Neural cell (in vitro differentiated cells): ENCODE results near the gene TRERF1.

Source experiments
- EP300 ChIP-seq: fragments of 450-650 bp; conservative IDR thresholded peaks from 2 replicates; pipeline ENCODE4 v1.6.1; 2014; ENCODE audit warnings: antibody characterized with exemption, mild to moderate bottlenecking, moderate library complexity; ENCODE audit not compliant: poor library complexity, severe bottlenecking
- POLR2AphosphoS5 ChIP-seq: IDR thresholded peaks from 2 replicates; pipeline ENCODE4 v1.6.1; 2012
- RAD21 ChIP-seq: fragments of 450-650 bp; conservative IDR thresholded peaks from 2 replicates; pipeline ENCODE4 v1.6.1; 2014; ENCODE audit warnings: antibody characterized with exemption, mild to moderate bottlenecking, moderate library complexity
- TAF1 ChIP-seq: IDR thresholded peaks from 2 replicates; pipeline ENCODE4 v1.6.1; 2012; ENCODE audit warnings: low read depth
- TF ChIP-seq, protein P1 (sequence below): fragments of 450-650 bp; IDR thresholded peaks from 2 replicates; pipeline ENCODE4 v1.5.1; 2014; ENCODE audit warnings: antibody characterized with exemption, mild to moderate bottlenecking, moderate library complexity; ENCODE audit not compliant: poor library complexity, severe bottlenecking
- TF ChIP-seq, protein P2 (sequence below): IDR thresholded peaks from 2 replicates; pipeline ENCODE4 v1.6.1; 2012; ENCODE audit warnings: borderline replicate concordance

DNA sequence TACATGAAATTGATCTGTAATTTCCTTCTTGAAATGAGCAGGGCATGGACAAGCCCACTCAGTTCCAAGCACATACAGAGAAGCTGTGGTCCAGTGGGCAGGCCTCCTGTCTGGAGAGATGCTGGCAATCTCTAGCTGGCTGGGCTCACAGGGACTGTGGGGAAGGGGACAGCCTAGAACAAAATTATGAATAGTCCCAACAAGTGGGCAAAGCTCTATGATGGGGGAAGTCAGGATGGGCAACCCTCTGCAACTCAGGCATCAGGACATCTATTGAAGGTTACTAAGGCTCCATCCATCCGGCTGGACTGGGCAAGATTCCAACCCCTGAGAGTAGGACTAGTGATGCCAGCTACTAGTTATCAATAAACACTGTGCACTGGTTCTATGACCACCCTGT lies 40.9 kb downstream of the TRERF1 start:
- no peak for TF ChIP-seq POLR2AphosphoS5
- TF ChIP-seq, protein P1, sequence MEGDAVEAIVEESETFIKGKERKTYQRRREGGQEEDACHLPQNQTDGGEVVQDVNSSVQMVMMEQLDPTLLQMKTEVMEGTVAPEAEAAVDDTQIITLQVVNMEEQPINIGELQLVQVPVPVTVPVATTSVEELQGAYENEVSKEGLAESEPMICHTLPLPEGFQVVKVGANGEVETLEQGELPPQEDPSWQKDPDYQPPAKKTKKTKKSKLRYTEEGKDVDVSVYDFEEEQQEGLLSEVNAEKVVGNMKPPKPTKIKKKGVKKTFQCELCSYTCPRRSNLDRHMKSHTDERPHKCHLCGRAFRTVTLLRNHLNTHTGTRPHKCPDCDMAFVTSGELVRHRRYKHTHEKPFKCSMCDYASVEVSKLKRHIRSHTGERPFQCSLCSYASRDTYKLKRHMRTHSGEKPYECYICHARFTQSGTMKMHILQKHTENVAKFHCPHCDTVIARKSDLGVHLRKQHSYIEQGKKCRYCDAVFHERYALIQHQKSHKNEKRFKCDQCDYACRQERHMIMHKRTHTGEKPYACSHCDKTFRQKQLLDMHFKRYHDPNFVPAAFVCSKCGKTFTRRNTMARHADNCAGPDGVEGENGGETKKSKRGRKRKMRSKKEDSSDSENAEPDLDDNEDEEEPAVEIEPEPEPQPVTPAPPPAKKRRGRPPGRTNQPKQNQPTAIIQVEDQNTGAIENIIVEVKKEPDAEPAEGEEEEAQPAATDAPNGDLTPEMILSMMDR: no peak
- no peak for TF ChIP-seq EP300
- no peak for TF ChIP-seq TAF1
- no peak for TF ChIP-seq RAD21
- TF ChIP-seq, protein P2, sequence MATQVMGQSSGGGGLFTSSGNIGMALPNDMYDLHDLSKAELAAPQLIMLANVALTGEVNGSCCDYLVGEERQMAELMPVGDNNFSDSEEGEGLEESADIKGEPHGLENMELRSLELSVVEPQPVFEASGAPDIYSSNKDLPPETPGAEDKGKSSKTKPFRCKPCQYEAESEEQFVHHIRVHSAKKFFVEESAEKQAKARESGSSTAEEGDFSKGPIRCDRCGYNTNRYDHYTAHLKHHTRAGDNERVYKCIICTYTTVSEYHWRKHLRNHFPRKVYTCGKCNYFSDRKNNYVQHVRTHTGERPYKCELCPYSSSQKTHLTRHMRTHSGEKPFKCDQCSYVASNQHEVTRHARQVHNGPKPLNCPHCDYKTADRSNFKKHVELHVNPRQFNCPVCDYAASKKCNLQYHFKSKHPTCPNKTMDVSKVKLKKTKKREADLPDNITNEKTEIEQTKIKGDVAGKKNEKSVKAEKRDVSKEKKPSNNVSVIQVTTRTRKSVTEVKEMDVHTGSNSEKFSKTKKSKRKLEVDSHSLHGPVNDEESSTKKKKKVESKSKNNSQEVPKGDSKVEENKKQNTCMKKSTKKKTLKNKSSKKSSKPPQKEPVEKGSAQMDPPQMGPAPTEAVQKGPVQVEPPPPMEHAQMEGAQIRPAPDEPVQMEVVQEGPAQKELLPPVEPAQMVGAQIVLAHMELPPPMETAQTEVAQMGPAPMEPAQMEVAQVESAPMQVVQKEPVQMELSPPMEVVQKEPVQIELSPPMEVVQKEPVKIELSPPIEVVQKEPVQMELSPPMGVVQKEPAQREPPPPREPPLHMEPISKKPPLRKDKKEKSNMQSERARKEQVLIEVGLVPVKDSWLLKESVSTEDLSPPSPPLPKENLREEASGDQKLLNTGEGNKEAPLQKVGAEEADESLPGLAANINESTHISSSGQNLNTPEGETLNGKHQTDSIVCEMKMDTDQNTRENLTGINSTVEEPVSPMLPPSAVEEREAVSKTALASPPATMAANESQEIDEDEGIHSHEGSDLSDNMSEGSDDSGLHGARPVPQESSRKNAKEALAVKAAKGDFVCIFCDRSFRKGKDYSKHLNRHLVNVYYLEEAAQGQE: no peak
